GM19395 (cell line): ENCODE results near the gene ZCCHC13.
"Not testable (repeated sequence)": the region's sequence is repeated elsewhere in the genome, so short reads cannot be mapped to it uniquely, and the experiment has no call there.

Experiments used
- ATAC-seq: cut with Tn5 transposase; IDR thresholded peaks from one replicate; pipeline ENCODE4 v1.9.1; 2021; ENCODE audit warnings: mild to moderate bottlenecking, moderate library complexity; ENCODE audit not compliant: unreplicated experiment

The ZCCHC13 gene

GRCh38 chrX:74319321-74319720 lies 15.3 kb downstream of the ZCCHC13 start:
- ATAC-seq: not testable (repeated sequence)

- no peak for ATAC-seq
Measured at GRCh38 chrX:74321191-74321590, 17.2 kb downstream of the ZCCHC13 start.

- ATAC-seq: no peak
Measured at GRCh38 chrX:74324131-74324530, 20.2 kb downstream of the ZCCHC13 start.

- ATAC-seq: no peak
Measured at GRCh38 chrX:74325130-74326059, 21.4 kb downstream of the ZCCHC13 start.

- ATAC-seq: no peak
Measured at GRCh38 chrX:74338852-74339251, 34.9 kb downstream of the ZCCHC13 start.

GRCh38 chrX:74340051-74340450 lies 36.1 kb downstream of the ZCCHC13 start:
- ATAC-seq: no peak

- ATAC-seq: not testable (repeated sequence)
Measured at GRCh38 chrX:74342211-74342610, 38.2 kb downstream of the ZCCHC13 start.

GRCh38 chrX:74343343-74344279 lies 39.6 kb downstream of the ZCCHC13 start:
- ATAC-seq: peak; percentile 82

- peak; percentile 33 for ATAC-seq
Measured at GRCh38 chrX:74344280-74344622, 40.3 kb downstream of the ZCCHC13 start.

GRCh38 chrX:74346088-74346487 lies 42.1 kb downstream of the ZCCHC13 start:
- no peak for ATAC-seq

GRCh38 chrX:74349387-74349786 lies 45.4 kb downstream of the ZCCHC13 start:
- no peak for ATAC-seq

- ATAC-seq: no peak
Measured at GRCh38 chrX:74351760-74352159, 47.8 kb downstream of the ZCCHC13 start.

GRCh38 chrX:74353984-74354383 lies 50.0 kb downstream of the ZCCHC13 start:
- ATAC-seq: no peak
